ENCODE data around the gene MCEMP1.

The MCEMP1 gene

DNA sequence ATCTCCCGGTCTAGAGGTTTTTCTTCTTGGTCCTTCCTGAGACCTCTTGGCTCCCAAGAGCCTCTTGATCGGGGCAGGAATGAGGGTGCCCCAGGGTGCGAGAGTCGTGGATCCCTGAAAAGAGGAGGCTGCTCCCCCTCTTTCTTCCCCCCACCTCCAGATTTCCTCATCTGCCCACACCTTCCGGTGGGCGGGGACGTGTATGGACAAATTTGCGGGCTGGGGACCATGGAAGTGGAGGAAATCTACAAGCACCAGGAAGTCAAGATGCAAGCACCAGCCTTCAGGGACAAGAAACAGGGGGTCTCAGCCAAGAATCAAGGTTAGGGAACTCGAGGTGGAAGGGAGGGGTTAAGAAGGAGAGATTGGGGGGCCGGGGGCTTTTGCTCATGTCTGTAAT lies at the start of gene MCEMP1:
Gene MCEMP1, plus strand, starts transcription at position 237 of the 400 bp plus-strand sequence. Its CDS starts 31 bp downstream, at position 268.
- H3K27me3 ChIP-seq (ENCODE audit: control insufficient read depth, insufficient read depth, low read length) = peaks cover 71% of the 10 kb centered on the region
- H3K36me3 ChIP-seq (ENCODE audit: control insufficient read depth, insufficient read depth, low read length) = no peaks in the 10 kb centered on the region
- no peak within 1 kb of the TSS for H3K27ac ChIP-seq (ENCODE audit: low read depth, low read length)
- H3K9ac ChIP-seq (ENCODE audit: low read length) = no peak within 1 kb of the TSS
- H3K4me1 ChIP-seq (ENCODE audit: control insufficient read depth, insufficient read depth, low read length) = 0 out of 2 replicates have a peak, but pooled peaks cover 4% of the 10 kb centered on the region
- H3K9me3 ChIP-seq (ENCODE audit: control insufficient read depth, insufficient read depth, low read depth, low read length) = no peaks in the 10 kb centered on the region
- H3K4me3 ChIP-seq (ENCODE audit: low read depth, low read length) = no peak within 1 kb of the TSS

- peaks cover 50% of the 10 kb centered on the region for H3K36me3 ChIP-seq (ENCODE audit: control insufficient read depth, insufficient read depth, low read length)
- no peak overlapping the region for H3K27ac ChIP-seq (ENCODE audit: low read depth, low read length)
- H3K4me3 ChIP-seq (ENCODE audit: low read depth, low read length) = no peak overlapping the region
- no peak overlapping the region for H3K9ac ChIP-seq (ENCODE audit: low read length)
- no peaks in the 10 kb centered on the region for H3K27me3 ChIP-seq (ENCODE audit: control insufficient read depth, insufficient read depth, low read length)
- H3K9me3 ChIP-seq (ENCODE audit: control insufficient read depth, insufficient read depth, low read depth, low read length) = no peaks in the 10 kb centered on the region
- no peaks in the 10 kb centered on the region for H3K4me1 ChIP-seq (ENCODE audit: control insufficient read depth, insufficient read depth, low read length)
These were observed 49.7 kb upstream of the MCEMP1 start for GRCh38 chr19:7627166-7627565.

DNA sequence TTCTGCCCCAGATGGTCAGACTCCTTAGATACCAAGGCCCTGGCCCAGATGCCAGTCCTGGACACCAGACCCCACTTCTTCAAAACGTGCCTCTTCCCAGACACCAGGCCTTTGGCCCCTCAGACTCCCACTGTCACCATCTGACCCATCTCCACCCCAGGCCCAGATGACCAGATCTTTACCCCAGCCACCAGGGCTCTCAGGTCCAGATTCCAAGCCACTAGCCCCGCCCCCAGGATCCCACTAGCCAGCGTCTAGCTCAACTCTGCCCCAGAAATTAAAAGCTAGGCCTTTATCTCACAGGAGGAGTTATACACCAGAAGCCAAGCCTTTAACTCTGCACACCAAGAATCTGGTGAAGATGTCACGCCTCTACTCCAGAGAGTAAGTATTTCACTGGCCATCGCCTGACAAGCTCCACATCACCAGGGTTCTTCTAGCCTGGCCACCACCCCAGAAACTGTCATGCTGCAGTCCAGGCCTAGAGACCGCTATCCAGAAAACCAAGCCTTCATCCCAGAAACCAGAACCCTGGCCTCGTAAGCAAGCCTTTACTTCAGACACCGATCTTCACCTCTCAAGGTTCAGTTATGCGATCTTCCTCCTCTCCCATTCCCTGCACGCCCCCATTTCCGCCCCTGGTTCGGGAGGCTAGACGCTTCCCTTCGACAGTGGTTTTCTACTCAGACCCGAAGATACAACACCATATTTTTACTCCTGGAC lies 48.1 kb upstream of the MCEMP1 start:
- H3K9me3 ChIP-seq (ENCODE audit: control insufficient read depth, insufficient read depth, low read depth, low read length) = no peaks in the 10 kb centered on the region
- H3K27ac ChIP-seq (ENCODE audit: low read depth, low read length) = no peak overlapping the region
- H3K36me3 ChIP-seq (ENCODE audit: control insufficient read depth, insufficient read depth, low read length) = peaks cover 44% of the 10 kb centered on the region
- no peaks in the 10 kb centered on the region for H3K4me1 ChIP-seq (ENCODE audit: control insufficient read depth, insufficient read depth, low read length)
- H3K27me3 ChIP-seq (ENCODE audit: control insufficient read depth, insufficient read depth, low read length) = peaks cover 4% of the 10 kb centered on the region; the same call in 1 of the 2 replicates
- H3K9ac ChIP-seq (ENCODE audit: low read length) = peak overlapping the region; percentile 89
- peak overlapping the region; percentile 91 for H3K4me3 ChIP-seq (ENCODE audit: low read depth, low read length)

DNA sequence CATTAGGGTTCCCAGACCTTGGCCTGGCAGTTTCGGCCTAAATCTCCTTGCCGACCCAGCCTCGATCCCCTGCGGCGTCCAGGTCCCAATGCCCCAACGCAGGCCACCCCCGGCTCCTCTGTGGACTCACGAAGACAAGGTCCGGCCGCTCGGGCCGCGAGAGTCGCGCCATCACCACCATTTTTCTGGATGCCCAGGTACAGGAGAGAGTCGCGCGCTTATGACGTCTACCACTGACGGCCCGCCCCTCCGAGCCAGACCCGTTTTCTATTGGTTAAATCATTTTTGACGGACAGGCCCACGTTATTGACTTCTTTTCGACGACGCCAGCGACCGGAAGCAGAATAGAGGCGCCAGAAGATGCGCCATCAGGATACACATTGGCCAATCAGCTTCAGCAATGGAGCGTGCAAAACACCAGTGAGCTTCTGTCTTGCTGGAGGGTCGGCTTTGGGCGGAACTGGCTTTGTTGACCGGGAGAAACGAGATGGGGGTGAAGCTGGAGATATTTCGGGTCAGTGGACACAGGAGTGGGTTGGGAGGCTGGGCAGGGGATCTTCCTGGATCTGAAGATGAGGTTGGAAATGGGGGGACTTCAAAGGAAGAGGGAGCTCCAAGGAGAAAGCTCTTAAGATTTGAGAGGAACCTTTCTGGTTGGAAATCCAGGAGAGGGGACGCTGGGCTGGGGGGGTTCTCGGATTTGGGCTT lies 47.4 kb upstream of the MCEMP1 start, which contains the start of the genes PET100 and XAB2:
Gene PET100, plus strand, starts transcription at position 447 of the 708 bp plus-strand sequence. Its CDS starts 41 bp downstream, at position 488.
Gene XAB2, minus strand, starts transcription at position 199 of the 708 bp plus-strand sequence. Its CDS starts 18 bp downstream, at position 181.
- no peaks in the 10 kb centered on the region for H3K4me1 ChIP-seq (ENCODE audit: control insufficient read depth, insufficient read depth, low read length)
- peaks cover 5% of the 10 kb centered on the region; the same call in 1 of the 2 replicates for H3K27me3 ChIP-seq (ENCODE audit: control insufficient read depth, insufficient read depth, low read length)
- peak within 1 kb of the TSS; percentile 89 for H3K9ac ChIP-seq (ENCODE audit: low read length)
- peaks cover 40% of the 10 kb centered on the region for H3K36me3 ChIP-seq (ENCODE audit: control insufficient read depth, insufficient read depth, low read length)
- H3K4me3 ChIP-seq (ENCODE audit: low read depth, low read length) = peak within 1 kb of the TSS; percentile 91
- no peaks in the 10 kb centered on the region for H3K9me3 ChIP-seq (ENCODE audit: control insufficient read depth, insufficient read depth, low read depth, low read length)
- peak within 1 kb of the TSS; percentile 53; the same call in 1 of the 2 replicates for H3K27ac ChIP-seq (ENCODE audit: low read depth, low read length)

DNA sequence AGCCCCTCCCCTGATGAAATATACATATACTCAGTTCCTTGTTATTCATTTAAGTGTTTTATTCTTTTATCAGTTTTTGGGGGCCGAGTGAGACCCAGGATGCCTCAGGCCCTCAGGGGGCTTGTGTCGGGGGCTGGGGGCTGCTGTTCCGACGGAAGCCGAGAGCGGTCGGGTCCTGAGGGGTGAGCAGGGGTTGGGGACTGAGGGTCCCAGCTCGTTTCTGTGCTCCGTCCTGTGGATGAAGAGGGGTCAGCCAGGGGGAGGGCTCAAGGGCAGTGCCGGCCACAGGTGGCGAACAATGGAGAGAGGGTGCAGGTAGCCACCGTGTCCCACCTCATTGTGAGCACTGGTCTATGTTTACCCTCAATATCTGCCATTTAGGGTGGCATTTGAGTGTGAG lies 45.3 kb upstream of the MCEMP1 start:
- Histone ChIP-seq H3K9me3 (ENCODE audit: control insufficient read depth, insufficient read depth, low read depth, low read length) (no peaks in the 10 kb centered on the region), H3K4me3 (ENCODE audit: low read depth, low read length) (no peak overlapping the region), H3K9ac (ENCODE audit: low read length) (no peak overlapping the region), H3K27me3 (ENCODE audit: control insufficient read depth, insufficient read depth, low read length) (peaks cover 26% of the 10 kb centered on the region), H3K27ac (ENCODE audit: low read depth, low read length) (no peak overlapping the region), H3K36me3 (ENCODE audit: control insufficient read depth, insufficient read depth, low read length) (peaks cover 20% of the 10 kb centered on the region), H3K4me1 (ENCODE audit: control insufficient read depth, insufficient read depth, low read length) (peaks cover 4% of the 10 kb centered on the region)

- H3K27ac ChIP-seq (ENCODE audit: low read depth, low read length) = no peak overlapping the region
- no peak overlapping the region for H3K4me3 ChIP-seq (ENCODE audit: low read depth, low read length)
- no peak overlapping the region for H3K9ac ChIP-seq (ENCODE audit: low read length)
- peaks cover 27% of the 10 kb centered on the region for H3K27me3 ChIP-seq (ENCODE audit: control insufficient read depth, insufficient read depth, low read length)
- H3K36me3 ChIP-seq (ENCODE audit: control insufficient read depth, insufficient read depth, low read length) = peaks cover 13% of the 10 kb centered on the region; the same call in 1 of the 2 replicates
- peaks cover 5% of the 10 kb centered on the region for H3K4me1 ChIP-seq (ENCODE audit: control insufficient read depth, insufficient read depth, low read length)
- no peaks in the 10 kb centered on the region for H3K9me3 ChIP-seq (ENCODE audit: control insufficient read depth, insufficient read depth, low read depth, low read length)
These were observed 44.3 kb upstream of the MCEMP1 start for GRCh38 chr19:7632340-7633203.

DNA sequence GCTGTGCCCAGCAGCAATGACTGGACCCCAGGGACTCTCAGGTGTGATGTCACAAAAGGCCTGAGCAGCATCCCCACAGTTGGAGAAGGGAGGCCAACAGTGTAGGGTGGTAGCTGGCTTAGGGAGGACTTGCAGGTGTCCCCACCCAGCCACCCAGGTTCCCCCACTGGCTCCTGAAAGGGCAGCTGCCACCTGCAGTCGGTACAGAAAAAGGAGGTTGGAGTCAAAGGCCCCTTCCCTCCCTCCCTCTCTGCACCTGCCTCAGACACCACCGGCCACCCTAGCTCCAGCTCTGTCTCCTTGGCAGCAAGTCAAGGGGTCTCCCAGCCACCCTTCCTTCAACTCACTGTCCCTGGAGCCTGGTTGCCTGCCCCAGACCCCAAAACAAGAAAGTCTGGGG lies 43.2 kb upstream of the MCEMP1 start, which contains the start of gene PCP2:
Gene PCP2, minus strand, starts transcription at position 22 of the 400 bp plus-strand sequence. CDS start 262 bp downstream, outside the sequence.
- H3K4me1 ChIP-seq (ENCODE audit: control insufficient read depth, insufficient read depth, low read length) = peaks cover 5% of the 10 kb centered on the region
- no peak within 1 kb of the TSS for H3K27ac ChIP-seq (ENCODE audit: low read depth, low read length)
- H3K36me3 ChIP-seq (ENCODE audit: control insufficient read depth, insufficient read depth, low read length) = peaks cover 10% of the 10 kb centered on the region; the same call in 1 of the 2 replicates
- no peaks in the 10 kb centered on the region for H3K9me3 ChIP-seq (ENCODE audit: control insufficient read depth, insufficient read depth, low read depth, low read length)
- H3K27me3 ChIP-seq (ENCODE audit: control insufficient read depth, insufficient read depth, low read length) = peaks cover 27% of the 10 kb centered on the region
- no peak within 1 kb of the TSS for H3K9ac ChIP-seq (ENCODE audit: low read length)
- H3K4me3 ChIP-seq (ENCODE audit: low read depth, low read length) = no peak within 1 kb of the TSS

DNA sequence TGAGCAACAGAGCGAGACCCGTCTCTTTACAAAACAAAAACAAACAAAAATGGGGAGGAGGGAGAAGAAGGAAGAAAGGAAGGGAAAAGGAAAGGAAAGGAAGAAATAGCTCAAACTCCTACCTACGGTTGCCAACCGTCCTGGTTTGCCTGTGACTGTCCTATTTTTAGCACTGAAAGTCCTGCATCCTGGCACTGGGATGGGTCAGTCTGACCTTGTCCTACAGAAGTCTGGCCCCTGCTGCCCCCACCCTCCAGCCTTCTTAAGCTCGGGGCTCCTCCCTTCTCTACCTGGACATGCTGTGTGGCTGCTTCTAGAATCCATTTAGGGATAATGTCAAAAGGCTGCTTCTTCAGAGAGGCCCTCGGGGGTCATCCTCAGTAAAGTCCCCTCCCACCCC lies 41.2 kb upstream of the MCEMP1 start:
- Histone ChIP-seq H3K4me1 (ENCODE audit: control insufficient read depth, insufficient read depth, low read length) (peaks cover 5% of the 10 kb centered on the region), H3K9ac (ENCODE audit: low read length) (no peak overlapping the region), H3K4me3 (ENCODE audit: low read depth, low read length) (no peak overlapping the region)

GRCh38 chr19:7636317-7636690 lies 40.6 kb upstream of the MCEMP1 start:
- no peak overlapping the region for H3K9ac ChIP-seq (ENCODE audit: low read length)
- peaks cover 27% of the 10 kb centered on the region for H3K27me3 ChIP-seq (ENCODE audit: control insufficient read depth, insufficient read depth, low read length)
- H3K4me1 ChIP-seq (ENCODE audit: control insufficient read depth, insufficient read depth, low read length) = peaks cover 5% of the 10 kb centered on the region
- H3K9me3 ChIP-seq (ENCODE audit: control insufficient read depth, insufficient read depth, low read depth, low read length) = no peaks in the 10 kb centered on the region; the same call in 1 of the 2 replicates
- peaks cover 18% of the 10 kb centered on the region for H3K36me3 ChIP-seq (ENCODE audit: control insufficient read depth, insufficient read depth, low read length)
- no peak overlapping the region for H3K27ac ChIP-seq (ENCODE audit: low read depth, low read length)
- H3K4me3 ChIP-seq (ENCODE audit: low read depth, low read length) = peak overlapping the region; percentile 72

More for the DNA sequence above, 41.2 kb upstream of the MCEMP1 start:
- Histone ChIP-seq H3K36me3 (ENCODE audit: control insufficient read depth, insufficient read depth, low read length) (peaks cover 18% of the 10 kb centered on the region), H3K27ac (ENCODE audit: low read depth, low read length) (no peak overlapping the region), H3K9me3 (ENCODE audit: control insufficient read depth, insufficient read depth, low read depth, low read length) (no peaks in the 10 kb centered on the region; the same call in 1 of the 2 replicates), H3K27me3 (ENCODE audit: control insufficient read depth, insufficient read depth, low read length) (peaks cover 27% of the 10 kb centered on the region)

DNA sequence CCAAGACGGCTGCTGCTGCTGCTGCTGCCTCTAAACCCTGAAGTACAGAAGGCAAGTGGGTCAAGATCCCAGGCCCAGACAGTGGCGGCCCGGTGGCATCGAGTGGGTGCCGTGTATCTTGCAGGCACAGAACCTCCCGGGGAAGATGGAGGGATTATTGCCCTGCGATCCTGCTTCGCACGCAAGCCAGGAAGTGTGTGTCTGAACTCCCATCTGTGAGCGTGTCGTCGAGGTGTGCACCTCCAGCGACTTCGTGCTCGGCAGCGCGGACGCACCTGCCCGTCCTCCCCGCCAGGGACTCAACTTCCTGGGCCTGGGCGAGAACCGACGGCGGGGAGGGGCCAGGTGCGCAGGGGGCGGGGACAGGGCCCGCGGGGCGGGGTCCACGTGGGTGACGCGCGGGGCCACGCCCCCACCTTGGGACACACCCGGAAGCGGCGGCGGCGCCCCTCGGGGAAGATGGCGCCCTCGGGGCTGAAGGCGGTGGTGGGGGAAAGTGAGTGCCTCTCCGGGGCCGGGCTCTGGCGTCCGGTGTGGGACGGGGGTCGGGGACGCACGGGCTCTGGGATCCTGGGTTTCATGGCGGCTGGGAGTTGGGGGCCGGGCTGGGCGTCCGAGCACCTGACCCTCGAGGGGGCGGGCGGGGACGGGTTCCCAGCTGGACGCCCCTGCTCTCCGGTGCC lies 40.1 kb upstream of the MCEMP1 start, which contains the start of gene STXBP2:
Gene STXBP2, plus strand, starts transcription at position 420 of the 683 bp plus-strand sequence. Its CDS starts 40 bp downstream, at position 460.
- Histone ChIP-seq H3K4me1 (ENCODE audit: control insufficient read depth, insufficient read depth, low read length) (peaks cover 5% of the 10 kb centered on the region), H3K4me3 (ENCODE audit: low read depth, low read length) (peak within 1 kb of the TSS; percentile 72), H3K9ac (ENCODE audit: low read length) (peak within 1 kb of the TSS; percentile 27), H3K36me3 (ENCODE audit: control insufficient read depth, insufficient read depth, low read length) (peaks cover 16% of the 10 kb centered on the region), H3K27ac (ENCODE audit: low read depth, low read length) (0 out of 2 replicates have a peak within 1 kb of the TSS, but pooled peaks have one; percentile 13), H3K9me3 (ENCODE audit: control insufficient read depth, insufficient read depth, low read depth, low read length) (no peaks in the 10 kb centered on the region; the same call in 1 of the 2 replicates), H3K27me3 (ENCODE audit: control insufficient read depth, insufficient read depth, low read length) (peaks cover 27% of the 10 kb centered on the region)

Data from HUES6 (cell line).